ENCODE data around the gene NANP. TPM values are rescaled to one million over a fixed set of nuclear protein-coding genes. Genes with fewer than 3 reads are reported as not detected.
A peak's percentile ranks its signal among the peaks of the same experiment; 100 is the strongest.

Gene NANP
- total RNA-seq, 1 experiment from 2014 or later: 15.9 TPM

DNA sequence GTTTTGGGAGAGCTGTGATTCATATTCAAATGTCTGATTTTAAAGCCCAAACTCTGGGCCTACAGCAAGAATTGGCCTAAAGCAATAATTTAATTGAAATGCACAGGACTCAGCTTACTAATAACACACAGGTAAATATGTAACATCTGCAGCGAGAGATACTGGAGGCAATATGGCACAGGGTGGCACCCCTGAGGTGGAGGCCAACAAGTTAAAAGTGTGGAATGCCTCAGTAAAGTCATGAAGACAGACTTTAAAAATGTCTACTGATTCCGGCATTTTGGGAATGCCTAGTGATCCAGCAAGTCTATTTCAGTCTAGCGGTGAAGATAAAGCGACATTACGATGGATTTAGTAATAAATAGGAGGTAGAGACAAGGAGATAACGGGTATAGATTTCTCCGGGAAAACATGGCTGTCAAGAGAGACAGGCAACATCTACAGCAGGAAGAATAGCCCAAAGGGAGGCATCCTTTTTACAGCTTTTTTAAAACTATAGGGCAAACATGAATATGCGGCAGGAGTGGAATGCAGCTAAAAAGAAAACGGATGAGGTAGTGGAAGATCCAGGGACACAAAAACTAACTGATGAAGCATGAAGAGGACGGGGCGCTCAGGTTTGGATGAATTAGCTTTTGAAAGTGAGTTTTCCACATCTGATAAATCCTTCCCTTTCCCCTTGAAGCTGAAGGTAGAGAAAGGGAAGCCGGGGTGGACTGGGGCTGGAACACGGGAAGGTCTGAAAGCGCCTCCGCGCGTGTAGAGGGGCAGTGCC is 1.2 kb downstream of the NANP start:
- CTCF ChIA-PET: no interaction called here
- intact Hi-C loops (cut with micrococcal nuclease; ENCODE audit: unreplicated experiment): no loop called here

DNA sequence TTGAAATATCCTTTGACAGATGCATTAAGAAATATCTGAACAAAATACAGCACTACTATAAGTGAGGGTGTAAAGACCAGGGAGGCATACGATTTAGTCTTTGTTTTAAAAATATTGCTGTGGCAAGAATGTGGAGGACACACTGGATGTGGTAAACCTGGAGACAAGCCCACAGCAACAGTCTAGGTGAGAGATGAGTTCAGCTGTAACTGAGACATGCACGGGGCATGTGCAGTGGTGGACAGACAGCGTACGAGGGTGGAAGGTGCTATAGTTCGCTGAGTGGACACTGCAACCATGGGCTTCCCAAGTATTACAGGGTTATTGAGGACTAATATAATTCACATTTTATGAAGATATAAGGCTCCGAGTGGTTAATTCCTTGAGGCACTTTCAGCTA is 1.8 kb downstream of the NANP start:
- ChIA-PET POLR2A (ENCODE audit: low non-redundant PET) (no interaction called here), CTCF (no interaction called here)
- peak overlapping the region; percentile 93 for H3K27ac ChIP-seq (ENCODE audit: low read depth, low read length, poor library complexity, severe bottlenecking)
- BruUV-seq (replicated peaks): no TSS peak
- no peak for DNase-seq (ENCODE audit: low spot score)
- peaks cover 8% of the 10 kb centered on the region for H3K4me1 ChIP-seq (ENCODE audit: insufficient read depth, low read length, poor library complexity, severe bottlenecking)
- TF ChIP-seq EZH2 (IDR thresholded peaks at IDR 0.05; ENCODE audit: borderline replicate concordance, low read depth, low read length, poor library complexity, severe bottlenecking): no peak
- TF ChIP-seq, protein P1, sequence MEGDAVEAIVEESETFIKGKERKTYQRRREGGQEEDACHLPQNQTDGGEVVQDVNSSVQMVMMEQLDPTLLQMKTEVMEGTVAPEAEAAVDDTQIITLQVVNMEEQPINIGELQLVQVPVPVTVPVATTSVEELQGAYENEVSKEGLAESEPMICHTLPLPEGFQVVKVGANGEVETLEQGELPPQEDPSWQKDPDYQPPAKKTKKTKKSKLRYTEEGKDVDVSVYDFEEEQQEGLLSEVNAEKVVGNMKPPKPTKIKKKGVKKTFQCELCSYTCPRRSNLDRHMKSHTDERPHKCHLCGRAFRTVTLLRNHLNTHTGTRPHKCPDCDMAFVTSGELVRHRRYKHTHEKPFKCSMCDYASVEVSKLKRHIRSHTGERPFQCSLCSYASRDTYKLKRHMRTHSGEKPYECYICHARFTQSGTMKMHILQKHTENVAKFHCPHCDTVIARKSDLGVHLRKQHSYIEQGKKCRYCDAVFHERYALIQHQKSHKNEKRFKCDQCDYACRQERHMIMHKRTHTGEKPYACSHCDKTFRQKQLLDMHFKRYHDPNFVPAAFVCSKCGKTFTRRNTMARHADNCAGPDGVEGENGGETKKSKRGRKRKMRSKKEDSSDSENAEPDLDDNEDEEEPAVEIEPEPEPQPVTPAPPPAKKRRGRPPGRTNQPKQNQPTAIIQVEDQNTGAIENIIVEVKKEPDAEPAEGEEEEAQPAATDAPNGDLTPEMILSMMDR (conservative IDR thresholded peaks at IDR 0.05; ENCODE audit: low read depth, low read length): no peak
- H3K27me3 ChIP-seq (replicated peaks; ENCODE audit: insufficient read depth, low read depth, low read length, poor library complexity): no peaks in the 10 kb centered on the region
- H3K36me3 ChIP-seq (ENCODE audit: insufficient read depth, low read length, poor library complexity, severe bottlenecking): peaks cover 8% of the 10 kb centered on the region
- H3K9me3 ChIP-seq (ENCODE audit: low read depth, low read length, poor library complexity, severe bottlenecking): no peaks in the 10 kb centered on the region
- peak overlapping the region; percentile 98 for H3K4me3 ChIP-seq (ENCODE audit: low read depth, low read length, poor library complexity, severe bottlenecking)
- intact Hi-C loops (cut with micrococcal nuclease; ENCODE audit: unreplicated experiment): no loop called here

More for the DNA sequence above, 1.2 kb downstream of the NANP start:
- peak; percentile 15 for DNase-seq (ENCODE audit: low spot score)
- Histone ChIP-seq H3K9me3 (ENCODE audit: low read depth, low read length, poor library complexity, severe bottlenecking) (no peaks in the 10 kb centered on the region), H3K4me3 (ENCODE audit: low read depth, low read length, poor library complexity, severe bottlenecking) (peak overlapping the region; percentile 98), H3K27ac (ENCODE audit: low read depth, low read length, poor library complexity, severe bottlenecking) (peak overlapping the region; percentile 93), H3K27me3 (replicated peaks; ENCODE audit: insufficient read depth, low read depth, low read length, poor library complexity) (no peaks in the 10 kb centered on the region), H3K36me3 (ENCODE audit: insufficient read depth, low read length, poor library complexity, severe bottlenecking) (peaks cover 8% of the 10 kb centered on the region), H3K4me1 (ENCODE audit: insufficient read depth, low read length, poor library complexity, severe bottlenecking) (peaks cover 8% of the 10 kb centered on the region)
- TSS peak; percentile 32 for BruUV-seq (replicated peaks)
- POLR2A ChIA-PET (ENCODE audit: low non-redundant PET): no interaction called here
- no peak for TF ChIP-seq EZH2 (IDR thresholded peaks at IDR 0.05; ENCODE audit: borderline replicate concordance, low read depth, low read length, poor library complexity, severe bottlenecking)
- TF ChIP-seq, protein P1 (conservative IDR thresholded peaks at IDR 0.05; ENCODE audit: low read depth, low read length): no peak

DNA sequence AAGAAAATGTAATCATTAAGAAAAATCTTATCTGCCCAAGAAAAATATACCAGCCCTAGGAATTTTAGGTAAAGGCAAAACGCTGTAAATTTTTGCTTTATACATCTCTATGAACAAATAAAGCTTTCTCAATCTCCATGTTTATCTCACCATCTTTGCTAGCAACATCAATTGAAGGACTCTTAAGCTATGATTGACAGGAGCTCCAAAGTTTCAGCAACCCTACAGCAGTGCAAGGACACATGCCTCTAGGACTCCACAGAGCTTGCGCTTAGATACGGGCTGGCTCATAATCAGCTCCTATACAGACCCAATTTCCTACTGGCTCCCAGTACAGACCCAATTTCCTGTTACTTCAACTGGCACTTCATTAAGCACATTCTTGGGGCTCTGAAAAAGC is 4.3 kb downstream of the NANP start:
- BruUV-seq (replicated peaks): no TSS peak
- DNase-seq (ENCODE audit: low spot score): no peak
- intact Hi-C loops (cut with micrococcal nuclease; ENCODE audit: unreplicated experiment): no loop called here
- no peaks in the 10 kb centered on the region for H3K27me3 ChIP-seq (replicated peaks; ENCODE audit: insufficient read depth, low read depth, low read length, poor library complexity)
- no peak overlapping the region for H3K27ac ChIP-seq (ENCODE audit: low read depth, low read length, poor library complexity, severe bottlenecking)
- H3K36me3 ChIP-seq (ENCODE audit: insufficient read depth, low read length, poor library complexity, severe bottlenecking): peaks cover 28% of the 10 kb centered on the region
- TF ChIP-seq EZH2 (IDR thresholded peaks at IDR 0.05; ENCODE audit: borderline replicate concordance, low read depth, low read length, poor library complexity, severe bottlenecking): no peak
- TF ChIP-seq, protein P1 (conservative IDR thresholded peaks at IDR 0.05; ENCODE audit: low read depth, low read length): no peak
- H3K9me3 ChIP-seq (ENCODE audit: low read depth, low read length, poor library complexity, severe bottlenecking): no peaks in the 10 kb centered on the region
- POLR2A ChIA-PET (ENCODE audit: low non-redundant PET): interaction anchor here (0.5 kb wide), 1 partner anchor 184 kb away, joined by 3 read pairs; no protein-coding TSS in a partner anchor
- peaks cover 6% of the 10 kb centered on the region for H3K4me1 ChIP-seq (ENCODE audit: insufficient read depth, low read length, poor library complexity, severe bottlenecking)
- H3K4me3 ChIP-seq (ENCODE audit: low read depth, low read length, poor library complexity, severe bottlenecking): no peak overlapping the region
- CTCF ChIA-PET: no interaction called here

Measured in A673 (cell line).